Astrocyte of the spinal cord (primary cell): Measurements from ENCODE around the gene FAM98C.

Experiments
- DNase-seq: peaks from one replicate; pipeline ENCODE4 v3.0.0; 2011; ENCODE audit warnings: low read depth, low spot score
- H3K4me3 ChIP-seq: 2 replicates; pipeline ENCODE4 v1.5.1; 2011; ENCODE audit warnings: low read depth, mild to moderate bottlenecking, low read length, moderate library complexity
- in situ Hi-C: cut with HindIII; loops from 2 replicates; pipeline ENCODE4 v1.10.0; 2017; ENCODE audit warnings: low sequenced_read_pairs
- TF ChIP-seq, protein P1 (sequence below): IDR thresholded peaks from 2 replicates; pipeline ENCODE4 v1.5.1; 2012; ENCODE audit warnings: low read depth, mild to moderate bottlenecking, low read length, inconsistent platforms

The FAM98C gene

DNA sequence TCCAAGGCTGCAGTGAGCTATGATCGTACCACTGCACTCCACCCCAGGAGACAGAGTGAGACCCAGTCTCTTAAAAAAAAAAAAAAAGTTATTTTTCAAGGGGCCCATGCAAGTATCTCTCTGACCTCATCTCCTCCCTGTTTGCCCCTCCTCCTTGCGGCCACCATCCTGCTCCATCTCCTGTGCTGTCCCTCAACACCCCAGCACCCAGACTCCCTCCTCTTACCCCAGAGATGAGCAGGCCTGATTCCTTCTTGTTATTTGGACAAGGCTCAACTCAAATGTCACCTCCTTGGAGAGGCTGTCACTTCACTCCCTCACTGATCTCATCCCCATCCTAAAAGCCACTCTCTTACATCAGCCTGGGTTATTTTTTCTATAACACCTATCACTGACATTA lies 35.0 kb downstream of the FAM98C start:
- no peak for DNase-seq
- TF ChIP-seq, protein P1, sequence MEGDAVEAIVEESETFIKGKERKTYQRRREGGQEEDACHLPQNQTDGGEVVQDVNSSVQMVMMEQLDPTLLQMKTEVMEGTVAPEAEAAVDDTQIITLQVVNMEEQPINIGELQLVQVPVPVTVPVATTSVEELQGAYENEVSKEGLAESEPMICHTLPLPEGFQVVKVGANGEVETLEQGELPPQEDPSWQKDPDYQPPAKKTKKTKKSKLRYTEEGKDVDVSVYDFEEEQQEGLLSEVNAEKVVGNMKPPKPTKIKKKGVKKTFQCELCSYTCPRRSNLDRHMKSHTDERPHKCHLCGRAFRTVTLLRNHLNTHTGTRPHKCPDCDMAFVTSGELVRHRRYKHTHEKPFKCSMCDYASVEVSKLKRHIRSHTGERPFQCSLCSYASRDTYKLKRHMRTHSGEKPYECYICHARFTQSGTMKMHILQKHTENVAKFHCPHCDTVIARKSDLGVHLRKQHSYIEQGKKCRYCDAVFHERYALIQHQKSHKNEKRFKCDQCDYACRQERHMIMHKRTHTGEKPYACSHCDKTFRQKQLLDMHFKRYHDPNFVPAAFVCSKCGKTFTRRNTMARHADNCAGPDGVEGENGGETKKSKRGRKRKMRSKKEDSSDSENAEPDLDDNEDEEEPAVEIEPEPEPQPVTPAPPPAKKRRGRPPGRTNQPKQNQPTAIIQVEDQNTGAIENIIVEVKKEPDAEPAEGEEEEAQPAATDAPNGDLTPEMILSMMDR: no peak
- in situ Hi-C loops: no loop called here
- no peak overlapping the region for H3K4me3 ChIP-seq

DNA sequence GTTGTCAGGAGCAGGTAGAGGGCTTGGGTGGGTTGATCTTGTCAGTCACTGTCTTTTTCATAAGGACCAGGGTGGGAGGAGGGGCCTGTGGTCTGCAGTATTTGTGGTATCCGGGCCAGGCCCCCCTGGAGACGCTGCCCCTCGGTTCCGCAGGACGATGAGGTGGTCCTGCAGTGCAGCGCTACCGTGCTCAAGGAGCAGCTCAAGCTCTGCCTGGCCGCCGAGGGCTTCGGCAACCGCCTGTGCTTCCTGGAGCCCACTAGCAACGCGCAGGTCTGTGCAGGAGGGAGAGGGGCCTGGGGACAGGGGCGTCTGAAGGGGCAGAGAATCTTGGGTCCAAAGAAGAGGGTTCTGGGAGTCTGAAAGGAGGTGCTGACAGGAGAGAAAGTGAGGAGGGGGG lies 37.7 kb downstream of the FAM98C start:
- in situ Hi-C loops: no loop called here
- TF ChIP-seq, protein P1: no peak
- no peak overlapping the region for H3K4me3 ChIP-seq
- DNase-seq: no peak

DNA sequence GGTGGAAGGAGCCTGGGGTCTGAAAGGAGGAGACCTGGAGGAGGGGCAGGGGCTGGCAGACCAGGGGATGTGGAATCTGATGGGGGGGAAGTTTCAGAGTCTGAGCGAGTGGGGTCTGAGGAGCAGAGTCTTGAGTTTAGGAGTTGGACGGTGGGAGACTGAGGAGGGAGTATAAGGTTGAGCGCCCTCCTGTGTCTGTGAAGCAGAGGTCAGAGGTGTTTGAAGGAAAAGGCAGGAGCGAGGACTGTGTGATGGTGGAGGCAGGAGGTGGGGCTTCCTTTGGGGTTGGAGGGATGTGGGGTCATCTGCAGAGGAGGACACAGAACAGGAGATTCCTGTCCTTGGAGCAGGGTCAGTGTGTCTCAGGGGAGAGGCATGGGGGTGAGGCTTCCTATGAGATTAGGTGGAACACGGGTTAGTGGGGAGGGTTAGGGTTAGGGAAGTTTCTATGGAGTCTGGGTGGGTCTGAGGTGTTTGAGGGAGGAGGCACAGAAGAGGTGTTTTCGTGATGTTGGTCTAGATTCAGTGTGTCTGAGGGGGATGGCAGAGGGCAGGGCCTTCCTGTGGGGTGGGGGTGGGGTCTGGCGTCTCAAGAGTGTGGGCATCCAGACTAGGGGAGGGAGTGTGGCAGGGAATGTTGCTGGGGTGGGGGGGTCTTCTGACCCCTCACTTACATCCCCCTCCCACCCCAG lies 38.9 kb downstream of the FAM98C start:
- no peak overlapping the region for H3K4me3 ChIP-seq
- TF ChIP-seq, protein P1: no peak
- DNase-seq: no peak
- in situ Hi-C loops: no loop called here

DNA sequence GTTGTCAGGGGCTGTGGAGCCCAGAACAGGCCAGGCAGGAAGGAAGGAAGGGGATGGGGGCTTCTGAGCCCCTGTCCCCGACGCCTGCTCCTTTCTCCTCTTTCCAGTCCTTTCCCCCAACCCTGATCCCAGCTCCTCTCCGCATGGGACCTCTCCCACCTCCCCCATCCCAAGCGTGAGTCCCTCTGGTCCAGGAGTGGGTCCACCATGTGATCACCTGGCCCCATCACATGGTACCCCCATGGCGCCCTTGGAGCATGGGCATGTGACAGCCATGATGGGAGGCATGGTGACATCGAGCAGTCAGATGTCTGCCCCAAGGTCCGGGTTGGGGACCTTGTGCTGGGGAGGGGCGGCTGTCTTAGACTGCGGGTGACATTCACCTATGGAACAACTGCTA lies 39.8 kb downstream of the FAM98C start:
- no peak overlapping the region for H3K4me3 ChIP-seq
- in situ Hi-C loops: no loop called here
- TF ChIP-seq, protein P1: no peak
- no peak for DNase-seq

DNA sequence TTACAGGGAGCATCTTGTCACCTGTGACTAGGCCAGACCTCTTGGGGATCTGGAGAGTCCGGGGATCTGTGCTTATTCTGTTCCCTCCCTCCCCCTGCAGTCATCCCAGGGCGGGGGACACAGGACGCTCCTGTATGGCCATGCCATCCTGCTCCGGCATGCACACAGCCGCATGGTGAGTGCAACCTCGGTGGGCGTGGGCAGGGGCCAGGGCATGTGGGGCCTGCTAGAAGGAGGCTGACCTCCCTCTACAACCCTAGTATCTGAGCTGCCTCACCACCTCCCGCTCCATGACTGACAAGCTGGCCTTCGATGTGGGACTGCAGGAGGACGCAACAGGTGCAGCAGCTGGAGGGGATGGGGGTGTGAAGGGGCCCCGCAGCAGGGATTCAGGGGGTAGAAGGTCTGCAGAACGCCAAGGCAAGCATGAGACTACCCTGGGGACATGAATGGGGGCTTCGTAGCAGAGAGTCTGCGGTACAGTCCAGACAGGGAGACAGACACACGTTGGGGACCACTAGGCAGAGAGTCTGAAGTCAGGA lies 40.6 kb downstream of the FAM98C start:
- DNase-seq: no peak
- TF ChIP-seq, protein P1: no peak
- in situ Hi-C loops: no loop called here
- no peak overlapping the region for H3K4me3 ChIP-seq

DNA sequence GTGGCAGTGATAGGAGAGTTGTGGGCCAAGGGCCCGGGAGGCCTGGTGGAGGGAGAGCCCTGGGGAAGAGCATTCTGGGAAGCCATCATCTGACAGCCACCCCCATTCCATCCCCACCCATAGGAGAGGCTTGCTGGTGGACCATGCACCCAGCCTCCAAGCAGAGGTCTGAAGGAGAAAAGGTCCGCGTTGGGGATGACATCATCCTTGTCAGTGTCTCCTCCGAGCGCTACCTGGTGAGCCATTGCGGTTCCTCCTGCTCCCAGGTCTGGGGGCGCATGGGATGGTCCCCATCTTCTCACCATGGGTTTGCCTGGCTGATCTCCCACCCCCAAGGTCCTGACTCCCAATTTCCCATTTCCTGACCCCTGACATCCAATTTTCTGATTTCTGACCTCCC lies 41.1 kb downstream of the FAM98C start:
- H3K4me3 ChIP-seq: no peak overlapping the region
- no peak for DNase-seq
- TF ChIP-seq, protein P1: no peak
- in situ Hi-C loops: no loop called here
